ENCODE measurements around the gene OIT3.

The OIT3 gene

DNA sequence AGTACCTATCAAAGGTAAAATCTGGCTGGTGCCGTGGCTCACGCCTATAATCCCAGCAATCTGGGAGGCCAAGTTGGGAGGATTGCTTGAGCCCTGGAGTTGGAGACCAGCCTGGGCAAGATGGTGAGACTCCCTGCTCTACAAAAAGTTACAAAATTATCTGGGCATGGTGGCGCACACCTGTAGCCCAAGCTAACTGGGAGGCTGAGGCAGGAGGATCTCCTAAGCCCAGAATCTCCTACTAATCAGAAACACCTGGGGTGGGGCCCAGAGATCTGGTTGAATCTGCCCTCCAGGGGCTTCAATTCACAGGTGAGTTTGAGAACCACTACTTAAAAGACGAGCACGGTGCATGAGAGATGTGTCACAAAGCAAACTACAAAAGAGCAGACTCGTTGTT lies 58.6 kb downstream of the OIT3 start:
- H3K9me3 ChIP-seq: no peaks in the 10 kb centered on the region
- no peak for DNase-seq
- peaks cover 0 to 6% of the 10 kb centered on the region in 2 donors for H3K27me3 ChIP-seq
- TF ChIP-seq CTCF (IDR thresholded peaks at IDR 0.05): no peak
- H3K4me1 ChIP-seq: no peaks in the 10 kb centered on the region
- H3K4me3 ChIP-seq: no peak overlapping the region
- no peaks in the 10 kb centered on the region for H3K36me3 ChIP-seq
- H3K27ac ChIP-seq: no peak overlapping the region
- intact Hi-C loops (cut with DNase I; ENCODE audit: low total_unique reads): no loop called here

GRCh38 chr10:72952642-72953158 lies 59.2 kb downstream of the OIT3 start:
- H3K4me3 ChIP-seq: no peak overlapping the region
- no peaks in the 10 kb centered on the region for H3K9me3 ChIP-seq
- intact Hi-C loops (cut with DNase I; ENCODE audit: low total_unique reads): no loop called here
- H3K27ac ChIP-seq: no peak overlapping the region
- H3K27me3 ChIP-seq: peaks cover 0 to 6% of the 10 kb centered on the region in 2 donors
- no peaks in the 10 kb centered on the region for H3K36me3 ChIP-seq
- no peak for TF ChIP-seq CTCF (IDR thresholded peaks at IDR 0.05)
- DNase-seq: no peak
- H3K4me1 ChIP-seq: no peaks in the 10 kb centered on the region

- intact Hi-C loops (cut with DNase I; ENCODE audit: low total_unique reads): no loop called here
- H3K9me3 ChIP-seq: no peaks in the 10 kb centered on the region
- H3K27me3 ChIP-seq: peaks cover 0 to 6% of the 10 kb centered on the region in 2 donors
- TF ChIP-seq CTCF (IDR thresholded peaks at IDR 0.05): no peak
- no peak overlapping the region for H3K4me3 ChIP-seq
- H3K27ac ChIP-seq: no peak overlapping the region
- no peaks in the 10 kb centered on the region for H3K4me1 ChIP-seq
- no peaks in the 10 kb centered on the region for H3K36me3 ChIP-seq
- no peak for DNase-seq
Measured at GRCh38 chr10:72953687-72954086, 60.1 kb downstream of the OIT3 start.

DNA sequence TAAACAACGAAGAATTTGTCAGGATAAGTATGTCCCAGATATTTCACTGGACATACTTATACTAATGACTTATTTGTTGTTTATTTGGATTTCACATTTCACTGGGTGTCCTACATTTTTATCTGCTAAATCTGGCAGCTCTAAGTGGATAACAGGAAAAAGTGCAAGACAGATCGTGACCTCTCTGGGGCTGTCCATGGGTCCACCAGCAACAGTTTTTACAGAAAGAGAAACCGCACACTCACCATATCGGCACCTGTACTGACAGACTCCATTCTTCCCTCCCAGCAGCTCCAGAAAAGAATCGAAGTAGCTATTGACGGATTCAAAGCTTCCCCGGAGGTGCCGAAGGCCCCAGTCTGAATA lies 60.7 kb downstream of the OIT3 start:
- TF ChIP-seq CTCF (IDR thresholded peaks at IDR 0.05): no peak
- Histone ChIP-seq H3K27me3 (peaks cover 0 to 6% of the 10 kb centered on the region in 2 donors), H3K36me3 (no peaks in the 10 kb centered on the region), H3K4me3 (no peak overlapping the region), H3K9me3 (no peaks in the 10 kb centered on the region), H3K27ac (no peak overlapping the region), H3K4me1 (no peaks in the 10 kb centered on the region)
- no peak for DNase-seq
- intact Hi-C loops (cut with DNase I; ENCODE audit: low total_unique reads): no loop called here

DNA sequence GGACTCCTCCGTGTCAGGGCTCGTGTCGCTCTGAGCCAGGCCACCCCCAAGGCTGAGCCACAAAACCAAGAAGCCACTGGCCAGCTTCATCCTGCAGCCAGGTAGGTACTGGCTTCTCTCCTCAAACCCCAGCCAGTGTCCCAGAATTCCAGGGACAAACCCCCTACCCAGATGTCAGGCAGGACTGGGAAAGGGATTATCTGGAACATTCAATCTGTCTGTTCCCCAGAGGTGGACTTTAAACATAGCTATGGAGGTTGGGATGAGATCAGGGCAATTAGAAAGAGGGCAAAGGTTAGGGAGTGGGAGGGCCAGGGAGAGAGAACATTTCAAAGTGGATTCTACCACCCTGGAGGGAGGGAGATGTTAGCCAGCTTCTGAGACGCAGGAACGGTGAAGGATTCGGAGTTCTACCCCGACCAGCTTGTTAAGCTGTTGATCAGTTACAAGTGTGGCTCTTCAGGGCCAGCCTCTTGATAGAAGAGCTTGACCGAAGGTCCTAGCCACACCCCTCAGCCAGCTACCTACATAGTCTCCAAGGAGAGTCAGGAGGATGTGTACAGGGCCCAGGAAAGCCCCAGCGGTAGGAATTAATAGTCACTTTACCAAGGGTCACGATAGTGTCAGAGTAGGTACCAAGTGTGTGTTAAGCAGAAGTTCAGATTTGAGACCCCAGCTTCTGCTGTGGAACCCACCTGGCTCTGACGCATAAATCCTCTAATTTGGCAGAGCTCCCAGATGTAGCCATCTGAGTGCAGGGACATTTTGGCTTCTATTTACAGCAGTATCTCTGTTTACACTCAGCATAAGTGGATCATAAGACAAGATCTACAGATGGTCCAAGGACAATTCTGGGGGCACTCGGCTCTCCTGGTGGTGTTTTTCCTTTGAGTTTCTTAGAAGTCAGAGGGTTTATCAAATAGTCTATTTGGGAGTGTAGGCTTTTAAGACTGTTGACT lies 61.3 kb downstream of the OIT3 start, which contains the start of gene PLA2G12B:
Gene PLA2G12B (minus strand): TSS at position 211 of the 959 bp plus-strand sequence. CDS start 121 bp downstream, at position 90.
- no peak within 1 kb of the TSS for H3K4me3 ChIP-seq

More for the DNA sequence above, 61.3 kb downstream of the OIT3 start, which contains the start of gene PLA2G12B:
- Histone ChIP-seq H3K4me1 (no peaks in the 10 kb centered on the region), H3K36me3 (no peaks in the 10 kb centered on the region), H3K27me3 (peaks cover 0 to 6% of the 10 kb centered on the region in 2 donors), H3K9me3 (no peaks in the 10 kb centered on the region), H3K27ac (no peak within 1 kb of the TSS)
- no peak for DNase-seq
- intact Hi-C loops (cut with DNase I; ENCODE audit: low total_unique reads): no loop called here
- no peak for TF ChIP-seq CTCF (IDR thresholded peaks at IDR 0.05)
